ENCODE results near the gene PCDHB15. TPM values are rescaled to one million over a fixed set of nuclear protein-coding genes. Genes with fewer than 3 reads are reported as not detected.

Gene PCDHB15
- total RNA-seq, 1 experiment from 2014 or later = not detected

DNA sequence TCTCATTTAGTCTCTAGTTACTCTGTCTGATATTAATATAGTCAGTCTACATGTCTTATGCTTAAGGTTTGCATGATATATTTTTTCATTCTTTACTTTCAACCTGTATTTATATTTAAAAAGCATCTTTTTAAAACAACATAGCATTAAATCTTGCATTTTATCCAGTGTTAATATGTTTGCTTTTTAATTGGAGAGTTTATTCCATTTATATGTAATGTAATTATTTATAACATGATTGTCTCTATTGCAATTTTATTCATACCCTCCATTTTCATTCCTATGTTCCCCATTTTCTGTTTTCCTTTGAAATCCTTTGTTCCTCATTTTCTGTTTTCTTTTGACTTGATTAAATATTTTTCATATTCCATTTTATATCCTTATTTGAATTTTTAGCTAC lies 13.3 kb downstream of the PCDHB15 start:
- POLR2A ChIA-PET = no interaction called here
- no peak overlapping the region for H3K4me3 ChIP-seq (ENCODE audit: low read depth, low read length)
- Mint-ChIP-seq H3K9me3 (ENCODE audit: unreplicated experiment) (peaks cover 65% of the 10 kb centered on the region), H3K36me3 (ENCODE audit: insufficient read depth, unreplicated experiment) (no peaks in the 10 kb centered on the region), H3K4me1 (ENCODE audit: low read depth, unreplicated experiment) (no peaks in the 10 kb centered on the region), H3K4me3 (ENCODE audit: unreplicated experiment) (no peak overlapping the region), H3K27ac (ENCODE audit: unreplicated experiment) (no peak overlapping the region), H3K27me3 (ENCODE audit: insufficient read depth, unreplicated experiment) (no peaks in the 10 kb centered on the region)
- H3K4me1 ChIP-seq = no peaks in the 10 kb centered on the region
- no TSS peak for BruUV-seq (replicated peaks)
- H3K9me3 ChIP-seq = peaks cover 49% of the 10 kb centered on the region
- CTCF ChIA-PET = no interaction called here
- H3K27me3 ChIP-seq (replicated peaks; ENCODE audit: control insufficient read depth, insufficient read depth, low read length) = no peaks in the 10 kb centered on the region
- intact Hi-C loops (cut with micrococcal nuclease; ENCODE audit: unreplicated experiment) = no loop called here
- TF ChIP-seq, protein P1, sequence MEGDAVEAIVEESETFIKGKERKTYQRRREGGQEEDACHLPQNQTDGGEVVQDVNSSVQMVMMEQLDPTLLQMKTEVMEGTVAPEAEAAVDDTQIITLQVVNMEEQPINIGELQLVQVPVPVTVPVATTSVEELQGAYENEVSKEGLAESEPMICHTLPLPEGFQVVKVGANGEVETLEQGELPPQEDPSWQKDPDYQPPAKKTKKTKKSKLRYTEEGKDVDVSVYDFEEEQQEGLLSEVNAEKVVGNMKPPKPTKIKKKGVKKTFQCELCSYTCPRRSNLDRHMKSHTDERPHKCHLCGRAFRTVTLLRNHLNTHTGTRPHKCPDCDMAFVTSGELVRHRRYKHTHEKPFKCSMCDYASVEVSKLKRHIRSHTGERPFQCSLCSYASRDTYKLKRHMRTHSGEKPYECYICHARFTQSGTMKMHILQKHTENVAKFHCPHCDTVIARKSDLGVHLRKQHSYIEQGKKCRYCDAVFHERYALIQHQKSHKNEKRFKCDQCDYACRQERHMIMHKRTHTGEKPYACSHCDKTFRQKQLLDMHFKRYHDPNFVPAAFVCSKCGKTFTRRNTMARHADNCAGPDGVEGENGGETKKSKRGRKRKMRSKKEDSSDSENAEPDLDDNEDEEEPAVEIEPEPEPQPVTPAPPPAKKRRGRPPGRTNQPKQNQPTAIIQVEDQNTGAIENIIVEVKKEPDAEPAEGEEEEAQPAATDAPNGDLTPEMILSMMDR (IDR thresholded peaks at IDR 0.05; ENCODE audit: insufficient read depth in 1 of 2, low read depth in 1 of 2, low read length in 1 of 2, severe bottlenecking in 1 of 2, unreplicated experiment in 1 of 2) = no peak
- no peak for DNase-seq
- no peaks in the 10 kb centered on the region for H3K36me3 ChIP-seq (ENCODE audit: control insufficient read depth, insufficient read depth, low read length)

DNA sequence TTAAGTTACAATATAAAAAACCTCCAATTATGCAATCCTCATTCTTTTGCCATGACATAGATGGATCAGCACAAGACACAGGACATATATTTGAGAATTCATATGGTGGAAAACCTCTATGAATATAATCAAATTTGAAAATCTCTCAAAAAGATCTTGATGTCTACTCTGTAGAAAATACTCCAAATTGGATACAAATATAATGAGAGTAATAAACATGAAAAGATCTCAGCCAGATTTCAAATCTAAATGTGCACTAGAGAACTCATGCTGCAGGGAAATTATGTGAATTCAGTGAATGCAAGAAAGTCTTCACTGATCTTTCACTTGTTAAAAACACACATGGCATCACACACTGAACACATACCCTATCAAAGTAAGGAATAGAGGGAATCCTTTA lies 13.8 kb downstream of the PCDHB15 start:
- H3K4me1 ChIP-seq = no peaks in the 10 kb centered on the region
- H3K4me3 Mint-ChIP-seq (ENCODE audit: unreplicated experiment) = no peak overlapping the region
- no peak overlapping the region for H3K27ac Mint-ChIP-seq (ENCODE audit: unreplicated experiment)
- peaks cover 49% of the 10 kb centered on the region for H3K9me3 ChIP-seq
- H3K36me3 ChIP-seq (ENCODE audit: control insufficient read depth, insufficient read depth, low read length) = no peaks in the 10 kb centered on the region
- no peaks in the 10 kb centered on the region for H3K27me3 Mint-ChIP-seq (ENCODE audit: insufficient read depth, unreplicated experiment)
- DNase-seq = no peak
- POLR2A ChIA-PET = no interaction called here
- intact Hi-C loops (cut with micrococcal nuclease; ENCODE audit: unreplicated experiment) = no loop called here
- no peaks in the 10 kb centered on the region for H3K27me3 ChIP-seq (replicated peaks; ENCODE audit: control insufficient read depth, insufficient read depth, low read length)
- CTCF ChIA-PET = no interaction called here
- TF ChIP-seq, protein P1 (IDR thresholded peaks at IDR 0.05; ENCODE audit: insufficient read depth in 1 of 2, low read depth in 1 of 2, low read length in 1 of 2, severe bottlenecking in 1 of 2, unreplicated experiment in 1 of 2) = no peak
- H3K4me1 Mint-ChIP-seq (ENCODE audit: low read depth, unreplicated experiment) = no peaks in the 10 kb centered on the region
- H3K4me3 ChIP-seq (ENCODE audit: low read depth, low read length) = no peak overlapping the region
- no peaks in the 10 kb centered on the region for H3K36me3 Mint-ChIP-seq (ENCODE audit: insufficient read depth, unreplicated experiment)
- no TSS peak for BruUV-seq (replicated peaks)
- peaks cover 69% of the 10 kb centered on the region for H3K9me3 Mint-ChIP-seq (ENCODE audit: unreplicated experiment)

DNA sequence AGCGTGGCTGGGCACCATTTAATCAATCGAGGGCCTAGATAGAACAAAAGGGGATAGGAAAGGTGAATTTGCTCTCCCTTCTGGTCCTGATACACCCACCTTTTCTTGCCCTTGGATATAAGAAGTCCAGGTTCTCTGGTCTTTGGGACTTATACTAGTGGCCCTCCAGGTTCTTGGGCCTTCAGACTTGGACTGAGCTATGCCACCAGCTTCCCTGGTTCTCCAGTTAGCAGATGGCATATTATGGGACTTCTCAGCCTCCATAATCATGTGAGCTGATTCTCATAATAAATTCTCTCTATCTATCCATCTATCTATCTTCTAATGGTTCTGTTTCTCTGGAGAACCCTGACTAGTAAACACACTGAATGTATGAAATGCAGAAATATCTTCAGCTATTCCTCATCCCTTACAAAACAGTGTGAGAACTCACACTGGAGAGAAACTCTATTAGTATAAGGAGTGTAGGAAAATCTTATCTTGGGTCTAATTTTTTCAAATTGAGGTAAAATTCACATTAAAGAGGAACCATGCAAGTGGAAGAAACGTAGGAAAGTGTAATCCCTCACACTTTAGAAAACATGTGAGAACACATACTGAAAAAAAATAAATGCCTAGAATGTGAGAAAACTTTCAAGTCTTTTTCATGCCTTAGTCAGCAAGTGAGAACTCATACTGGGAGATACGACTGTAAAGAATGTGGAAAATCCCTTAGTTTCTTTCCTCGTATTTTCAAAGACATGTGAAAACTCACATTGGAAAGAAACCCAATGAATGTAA lies 15.5 kb downstream of the PCDHB15 start:
- no peaks in the 10 kb centered on the region for H3K27me3 ChIP-seq (replicated peaks; ENCODE audit: control insufficient read depth, insufficient read depth, low read length)
- H3K36me3 ChIP-seq (ENCODE audit: control insufficient read depth, insufficient read depth, low read length) = no peaks in the 10 kb centered on the region
- Mint-ChIP-seq H3K36me3 (ENCODE audit: insufficient read depth, unreplicated experiment) (no peaks in the 10 kb centered on the region), H3K4me1 (ENCODE audit: low read depth, unreplicated experiment) (no peaks in the 10 kb centered on the region), H3K27ac (ENCODE audit: unreplicated experiment) (no peak overlapping the region), H3K27me3 (ENCODE audit: insufficient read depth, unreplicated experiment) (no peaks in the 10 kb centered on the region), H3K9me3 (ENCODE audit: unreplicated experiment) (peaks cover 65% of the 10 kb centered on the region), H3K4me3 (ENCODE audit: unreplicated experiment) (no peak overlapping the region)
- H3K9me3 ChIP-seq = peaks cover 58% of the 10 kb centered on the region
- TF ChIP-seq, protein P1 (IDR thresholded peaks at IDR 0.05; ENCODE audit: insufficient read depth in 1 of 2, low read depth in 1 of 2, low read length in 1 of 2, severe bottlenecking in 1 of 2, unreplicated experiment in 1 of 2) = no peak
- CTCF ChIA-PET = no interaction called here
- no peak for DNase-seq
- intact Hi-C loops (cut with micrococcal nuclease; ENCODE audit: unreplicated experiment) = no loop called here
- no peaks in the 10 kb centered on the region for H3K4me1 ChIP-seq
- BruUV-seq (replicated peaks) = no TSS peak
- H3K4me3 ChIP-seq (ENCODE audit: low read depth, low read length) = no peak overlapping the region
- POLR2A ChIA-PET = no interaction called here

Data from Caco-2 (cell line).